KMS-11 (cell line): ENCODE results near the gene COG6.

Experiments
- H2AFZ ChIP-seq: fragments of 200-600 bp; sonication (generic); 2 replicates; pipeline ENCODE4 v1.6.1; 2016; ENCODE audit warnings: antibody characterized with exemption, mixed run types, low read depth
- H3K27ac ChIP-seq: fragments of 200-600 bp; sonication (generic); 2 replicates; pipeline ENCODE4 v1.6.1; 2016; ENCODE audit warnings: mild to moderate bottlenecking, mixed run types
- H3K27me3 ChIP-seq: fragments of 200-600 bp; sonication (generic); 2 replicates; pipeline ENCODE4 v1.6.1; 2017; ENCODE audit warnings: mild to moderate bottlenecking, low read depth, mixed run types, moderate library complexity; ENCODE audit not compliant: insufficient read depth
- H3K36me3 ChIP-seq: fragments of 200-600 bp; sonication (generic); 2 replicates; pipeline ENCODE4 v1.6.1; 2017; ENCODE audit warnings: mild to moderate bottlenecking, mixed run types; ENCODE audit not compliant: insufficient read depth
- H3K4me1 ChIP-seq: fragments of 200-600 bp; sonication (generic); 2 replicates; pipeline ENCODE4 v1.6.1; 2016; ENCODE audit warnings: mild to moderate bottlenecking, low read depth, mixed run types; ENCODE audit not compliant: poor library complexity, severe bottlenecking
- H3K4me2 ChIP-seq: fragments of 200-600 bp; sonication (generic); 2 replicates; pipeline ENCODE4 v1.7.0; 2016; ENCODE audit warnings: mild to moderate bottlenecking, mixed run types
- H3K4me3 ChIP-seq: fragments of 200-600 bp; sonication (generic); IDR thresholded peaks from 2 replicates; pipeline ENCODE4 v1.6.1; 2017; ENCODE audit warnings: low read depth, low read length, mixed read lengths; ENCODE audit not compliant: insufficient read depth
- H3K79me2 ChIP-seq: fragments of 200-600 bp; sonication (generic); 2 replicates; pipeline ENCODE4 v1.6.1; 2016; ENCODE audit warnings: low read depth, mixed run types; ENCODE audit not compliant: insufficient read depth
- H3K9ac ChIP-seq: fragments of 200-600 bp; sonication (generic); 2 replicates; pipeline ENCODE4 v1.6.1; 2016; ENCODE audit warnings: mild to moderate bottlenecking, mixed run types
- H4K20me1 ChIP-seq: fragments of 200-600 bp; sonication (generic); 2 replicates; pipeline ENCODE4 v1.6.1; 2016; ENCODE audit warnings: mild to moderate bottlenecking, mixed run types; ENCODE audit not compliant: insufficient read depth
- CTCF ChIP-seq: fragments of 200-600 bp; sonication (generic); conservative IDR thresholded peaks from 2 replicates; pipeline ENCODE4 v1.6.1; 2017; ENCODE audit warnings: low read depth, mild to moderate bottlenecking, antibody characterized with exemption, low read length, moderate library complexity, mixed read lengths

COG6 gene

DNA sequence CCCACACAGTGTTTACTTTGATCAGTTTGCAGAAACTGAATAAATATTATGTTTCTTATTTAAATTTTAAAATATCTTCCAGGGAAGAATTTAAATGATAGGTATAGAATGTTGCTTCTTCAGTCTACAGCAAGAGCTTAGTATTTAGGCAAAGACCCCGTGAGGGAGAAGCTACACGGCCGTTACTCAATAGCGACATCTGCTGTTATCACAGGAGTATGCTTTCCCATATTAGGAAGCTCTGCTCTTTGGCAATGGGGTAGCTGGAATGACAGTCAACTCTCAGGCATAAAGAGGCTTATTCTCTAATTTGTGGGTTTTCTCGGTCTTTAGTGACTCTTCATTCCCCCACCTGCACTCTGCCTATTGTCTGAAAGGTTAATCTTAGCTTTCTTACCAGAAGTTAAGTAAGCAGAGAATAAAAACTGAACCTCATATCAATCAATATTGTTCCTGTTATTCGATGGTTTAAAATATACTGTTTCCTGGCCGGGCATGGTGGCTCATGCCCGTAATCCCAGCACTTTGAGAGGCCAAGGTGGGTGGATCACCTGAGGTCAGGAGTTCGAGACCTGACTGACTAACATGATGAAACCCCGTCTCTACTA is 39.3 kb upstream of the COG6 start:
- TF ChIP-seq CTCF, result peak; percentile 71
- Histone ChIP-seq H3K9ac (no peak overlapping the region), H3K79me2 (no peaks in the 10 kb centered on the region), H3K27ac (no peak overlapping the region), H3K27me3 (no peaks in the 10 kb centered on the region), H3K4me3 (no peak overlapping the region), H3K4me2 (no peak overlapping the region), H3K36me3 (no peaks in the 10 kb centered on the region), H3K4me1 (no peaks in the 10 kb centered on the region), H4K20me1 (no peaks in the 10 kb centered on the region), H2AFZ (no peak overlapping the region; the same call in 1 of the 2 replicates)

GRCh38 chr13:39618561-39618960 is 36.9 kb upstream of the COG6 start:
- Histone ChIP-seq H3K79me2 (no peaks in the 10 kb centered on the region), H2AFZ (no peak overlapping the region), H3K27ac (no peak overlapping the region), H3K9ac (no peak overlapping the region), H3K36me3 (no peaks in the 10 kb centered on the region), H3K4me2 (no peak overlapping the region), H4K20me1 (no peaks in the 10 kb centered on the region), H3K4me1 (no peaks in the 10 kb centered on the region), H3K4me3 (no peak overlapping the region), H3K27me3 (no peaks in the 10 kb centered on the region)
- TF ChIP-seq CTCF, result no peak

DNA sequence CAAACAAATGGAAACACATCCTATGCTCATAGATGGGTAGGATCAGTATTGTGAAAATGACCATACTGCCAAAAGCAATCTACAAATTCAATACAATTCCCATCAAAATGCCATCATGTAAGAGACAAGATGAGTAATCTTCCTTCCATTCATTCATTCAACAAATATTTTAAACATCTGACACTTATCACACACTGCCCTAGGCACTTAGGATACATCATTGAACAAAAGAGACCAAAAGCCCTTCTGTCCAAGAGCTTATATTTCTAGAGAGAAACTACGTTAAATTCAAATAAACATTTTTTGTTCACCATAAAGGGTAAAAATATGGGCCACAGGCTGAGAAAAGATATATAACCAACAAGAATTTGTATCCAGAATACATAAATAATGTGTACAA is 32.0 kb upstream of the COG6 start:
- Histone ChIP-seq H3K4me1 (no peaks in the 10 kb centered on the region), H4K20me1 (no peaks in the 10 kb centered on the region), H2AFZ (no peak overlapping the region), H3K79me2 (no peaks in the 10 kb centered on the region), H3K36me3 (no peaks in the 10 kb centered on the region), H3K9ac (no peak overlapping the region), H3K27ac (no peak overlapping the region), H3K4me3 (no peak overlapping the region), H3K4me2 (no peak overlapping the region), H3K27me3 (no peaks in the 10 kb centered on the region)
- no peak for TF ChIP-seq CTCF

GRCh38 chr13:39631307-39631706 is 24.2 kb upstream of the COG6 start:
- Histone ChIP-seq H3K4me2 (no peak overlapping the region), H3K27me3 (no peaks in the 10 kb centered on the region), H2AFZ (no peak overlapping the region), H3K27ac (no peak overlapping the region), H4K20me1 (no peaks in the 10 kb centered on the region), H3K36me3 (no peaks in the 10 kb centered on the region), H3K9ac (no peak overlapping the region), H3K4me3 (no peak overlapping the region), H3K79me2 (no peaks in the 10 kb centered on the region), H3K4me1 (no peaks in the 10 kb centered on the region)
- TF ChIP-seq CTCF, result no peak
